ENCODE results near the gene COPRS. TPM values are rescaled to one million over a fixed set of nuclear protein-coding genes. Genes with fewer than 3 reads are reported as not detected.

Gene COPRS
- total RNA-seq, 4 donors from 2014 or later = 59.0 to 82.7 (median 62.6) TPM

GRCh38 chr17:31843070-31843745 is 15.8 kb downstream of the COPRS start:
- TF ChIP-seq CTCF (IDR thresholded peaks at IDR 0.05; ENCODE audit: low read depth) = no peak

DNA sequence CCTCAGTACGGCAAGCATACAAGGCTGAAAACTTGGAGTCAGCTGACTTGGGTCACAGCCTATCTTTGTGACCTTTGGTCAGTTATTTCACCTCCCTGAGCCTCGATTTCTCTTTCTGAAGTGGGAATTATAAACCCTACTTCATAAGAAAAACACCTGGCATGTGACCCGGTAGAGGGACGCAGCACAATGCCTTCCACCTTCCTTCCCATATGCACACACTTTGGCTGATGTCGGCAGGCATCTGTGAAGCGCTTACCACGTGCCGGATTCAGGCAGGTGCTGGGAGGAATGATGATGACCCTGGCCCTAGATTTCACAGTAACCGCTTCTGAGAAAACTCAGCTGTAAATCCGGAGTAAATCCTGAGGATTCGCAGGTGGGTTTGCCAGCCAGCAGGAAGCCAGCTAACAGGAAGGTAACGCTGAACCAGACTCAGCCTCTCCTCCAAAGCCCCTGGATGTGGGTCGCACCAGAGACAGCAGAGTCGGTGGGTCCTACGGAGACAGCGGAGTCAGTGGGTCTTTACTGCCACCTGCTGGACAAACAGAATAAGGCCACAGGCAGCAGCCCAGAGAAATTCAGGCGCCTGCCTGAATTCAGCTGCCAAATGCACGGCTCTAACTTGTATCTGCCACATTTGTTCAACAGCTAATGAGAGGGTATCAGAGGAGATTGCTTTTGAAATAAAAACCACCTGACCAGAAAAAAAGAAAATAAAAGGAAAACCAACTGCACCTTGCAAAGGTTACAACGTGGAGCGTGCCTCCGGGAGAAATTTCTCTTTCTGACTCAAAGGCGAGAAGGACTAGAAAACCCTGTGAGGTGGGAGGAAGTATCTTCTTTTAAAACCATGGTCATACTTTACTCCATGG is 16.6 kb downstream of the COPRS start:
- TF ChIP-seq CTCF (IDR thresholded peaks at IDR 0.05; ENCODE audit: low read depth) = no peak

DNA sequence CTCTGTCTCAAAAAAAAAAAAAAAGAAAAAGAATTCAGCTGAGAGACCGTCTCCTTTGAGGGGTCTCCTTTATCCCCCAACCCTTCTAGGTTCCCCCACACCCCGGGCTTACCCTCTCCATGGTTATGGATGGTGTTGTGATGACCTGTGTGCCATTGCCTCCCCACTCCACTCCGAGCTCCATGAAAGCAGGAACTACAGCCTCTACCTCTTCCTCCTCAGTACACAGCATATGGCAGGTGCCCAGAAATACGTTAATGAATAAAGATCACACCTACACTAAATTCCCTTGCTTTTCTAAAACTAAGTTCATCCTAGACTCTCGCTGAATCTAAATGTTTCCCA is 17.2 kb downstream of the COPRS start:
- TF ChIP-seq CTCF (IDR thresholded peaks at IDR 0.05; ENCODE audit: low read depth) = no peak

GRCh38 chr17:31838636-31839225 is 20.3 kb downstream of the COPRS start:
- no peak for TF ChIP-seq CTCF (IDR thresholded peaks at IDR 0.05; ENCODE audit: low read depth)

DNA sequence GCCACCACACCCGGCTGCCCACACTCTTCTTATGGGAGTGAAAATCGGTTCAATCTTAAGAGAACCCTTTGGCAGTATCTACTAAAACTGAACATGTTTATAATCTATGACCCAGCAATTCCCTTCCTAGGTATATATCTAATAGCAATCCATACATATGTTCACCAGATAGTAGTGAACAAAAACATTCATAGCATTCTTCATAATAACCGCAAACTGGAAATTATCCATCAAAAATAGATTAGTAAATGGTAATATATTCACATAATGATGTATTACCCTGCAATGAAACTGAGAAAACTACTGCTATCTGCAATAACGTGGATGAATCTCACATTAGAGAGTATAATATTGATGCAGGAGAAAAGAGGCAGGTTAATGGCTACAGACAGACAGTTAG is 23.1 kb downstream of the COPRS start:
- no peak for TF ChIP-seq CTCF (IDR thresholded peaks at IDR 0.05; ENCODE audit: low read depth)

GRCh38 chr17:31834448-31834847 is 24.6 kb downstream of the COPRS start:
- TF ChIP-seq CTCF (IDR thresholded peaks at IDR 0.05; ENCODE audit: low read depth) = no peak

DNA sequence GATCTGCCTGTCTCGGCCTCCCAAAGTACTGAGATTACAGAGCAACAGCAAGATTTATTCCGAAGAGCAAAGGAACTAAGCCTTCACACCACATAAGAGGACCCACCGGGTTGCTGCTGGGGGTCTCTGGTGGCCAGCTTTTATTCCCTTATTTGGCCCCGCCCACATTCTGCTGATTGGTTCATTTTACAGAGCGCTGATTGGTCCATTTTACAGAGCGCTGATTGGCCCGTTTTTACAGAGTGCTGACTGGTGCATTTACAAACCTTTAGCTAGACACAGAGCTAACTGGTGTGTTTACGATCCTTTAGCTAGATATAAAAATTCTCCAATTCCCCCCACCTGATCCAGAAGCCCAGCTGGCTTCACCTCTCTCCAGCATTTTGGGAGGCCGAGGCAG is 26.3 kb downstream of the COPRS start:
- no peak for TF ChIP-seq CTCF (IDR thresholded peaks at IDR 0.05; ENCODE audit: low read depth)

Data from subcutaneous adipose tissue (tissue), 4 donors.